Measurements from ENCODE around the gene NOL4L. TPM values are rescaled to one million over a fixed set of nuclear protein-coding genes. Genes with fewer than 3 reads are reported as not detected.
A peak's percentile ranks its signal among the peaks of the same experiment; 100 is the strongest.

NOL4L gene
- total RNA-seq, 2 donors from 2014 or later = 39.6 to 50.7 TPM

- Histone ChIP-seq H3K9ac (ENCODE audit: extremely low read depth, low read length, poor library complexity, severe bottlenecking) (no peak overlapping the region), H3K27me3 (ENCODE audit: control insufficient read depth, insufficient read depth, low read length, poor library complexity, severe bottlenecking) (no peaks in the 10 kb centered on the region), H3K27ac (ENCODE audit: low read depth, low read length) (no peak overlapping the region), H3K4me1 (ENCODE audit: control insufficient read depth, insufficient read depth, low read length) (peaks cover 12% of the 10 kb centered on the region), H3K9me3 (ENCODE audit: control insufficient read depth, low read length) (no peaks in the 10 kb centered on the region), H3K4me3 (ENCODE audit: low read length) (no peak overlapping the region), H3K36me3 (ENCODE audit: control insufficient read depth, insufficient read depth, low read length) (peaks cover 57% of the 10 kb centered on the region)
- peaks cover 15% of the 10 kb centered on the region for H3K4me1 Mint-ChIP-seq
- WGBS, 2 experiments (ENCODE audit: insufficient coverage in 1 of 2, insufficient read length in 1 of 2) = 93 to 97% methylated on average over 6 to 12 of the region's 12 CpGs
- H3K27ac Mint-ChIP-seq = peak overlapping the region; percentile 74
- H3K9me3 Mint-ChIP-seq = no peaks in the 10 kb centered on the region
- TF ChIP-seq CTCF (conservative IDR thresholded peaks at IDR 0.05) = no peak
- H3K36me3 Mint-ChIP-seq (ENCODE audit: low read depth) = peaks cover 48% of the 10 kb centered on the region
- no peak overlapping the region for H3K4me3 Mint-ChIP-seq
- DNase-seq = no peak
- H3K27me3 Mint-ChIP-seq (ENCODE audit: insufficient read depth) = no peaks in the 10 kb centered on the region
Measured at GRCh38 chr20:32455171-32455900, 129.8 kb downstream of the NOL4L start.

- no peaks in the 10 kb centered on the region for H3K27me3 Mint-ChIP-seq (ENCODE audit: insufficient read depth)
- no peak overlapping the region for H3K4me3 Mint-ChIP-seq
- H3K4me1 Mint-ChIP-seq = peaks cover 15% of the 10 kb centered on the region
- H3K9me3 Mint-ChIP-seq = no peaks in the 10 kb centered on the region
- H3K27ac Mint-ChIP-seq = peak overlapping the region; percentile 74
- peaks cover 12% of the 10 kb centered on the region for H3K4me1 ChIP-seq (ENCODE audit: control insufficient read depth, insufficient read depth, low read length)
- no peaks in the 10 kb centered on the region for H3K9me3 ChIP-seq (ENCODE audit: control insufficient read depth, low read length)
- no peaks in the 10 kb centered on the region for H3K27me3 ChIP-seq (ENCODE audit: control insufficient read depth, insufficient read depth, low read length, poor library complexity, severe bottlenecking)
- no peak overlapping the region for H3K4me3 ChIP-seq (ENCODE audit: low read length)
- DNase-seq = no peak
- no peak overlapping the region for H3K27ac ChIP-seq (ENCODE audit: low read depth, low read length)
- H3K9ac ChIP-seq (ENCODE audit: extremely low read depth, low read length, poor library complexity, severe bottlenecking) = no peak overlapping the region
- WGBS, 2 experiments (ENCODE audit: insufficient coverage in 1 of 2, insufficient read length in 1 of 2) = 93 to 97% methylated on average over 17 to 31 of the region's 31 CpGs
- H3K36me3 ChIP-seq (ENCODE audit: control insufficient read depth, insufficient read depth, low read length) = peaks cover 54% of the 10 kb centered on the region
- peaks cover 53% of the 10 kb centered on the region for H3K36me3 Mint-ChIP-seq (ENCODE audit: low read depth)
- TF ChIP-seq CTCF (conservative IDR thresholded peaks at IDR 0.05) = no peak
Measured at GRCh38 chr20:32454164-32455145, 130.7 kb downstream of the NOL4L start.

- TF ChIP-seq CTCF (conservative IDR thresholded peaks at IDR 0.05) = no peak
- H3K4me1 ChIP-seq (ENCODE audit: control insufficient read depth, insufficient read depth, low read length) = peaks cover 12% of the 10 kb centered on the region
- H3K36me3 ChIP-seq (ENCODE audit: control insufficient read depth, insufficient read depth, low read length) = peaks cover 62% of the 10 kb centered on the region
- H3K27me3 ChIP-seq (ENCODE audit: control insufficient read depth, insufficient read depth, low read length, poor library complexity, severe bottlenecking) = no peaks in the 10 kb centered on the region
- H3K27me3 Mint-ChIP-seq (ENCODE audit: insufficient read depth) = no peaks in the 10 kb centered on the region
- H3K4me3 Mint-ChIP-seq = no peak overlapping the region
- peaks cover 59% of the 10 kb centered on the region for H3K36me3 Mint-ChIP-seq (ENCODE audit: low read depth)
- H3K9me3 ChIP-seq (ENCODE audit: control insufficient read depth, low read length) = no peaks in the 10 kb centered on the region
- H3K9me3 Mint-ChIP-seq = no peaks in the 10 kb centered on the region
- WGBS, 2 experiments (ENCODE audit: insufficient coverage in 1 of 2, insufficient read length in 1 of 2) = 95% methylated on average over 22 to 28 of the region's 28 CpGs
- no peak for DNase-seq
- no peak overlapping the region for H3K4me3 ChIP-seq (ENCODE audit: low read length)
- peak overlapping the region; percentile 36 for H3K27ac Mint-ChIP-seq
- no peak overlapping the region for H3K27ac ChIP-seq (ENCODE audit: low read depth, low read length)
- no peak overlapping the region for H3K9ac ChIP-seq (ENCODE audit: extremely low read depth, low read length, poor library complexity, severe bottlenecking)
- H3K4me1 Mint-ChIP-seq = peaks cover 13% of the 10 kb centered on the region
Measured at GRCh38 chr20:32453467-32454163, 131.5 kb downstream of the NOL4L start.

Data from endodermal cell (in vitro differentiated cells).